ENCODE data around the gene PAGR1.
"Not testable (repeated sequence)": the region's sequence is repeated elsewhere in the genome, so short reads cannot be mapped to it uniquely, and the experiment has no call there.

PAGR1 gene

GRCh38 chr16:29815793-29816693 lies at the start of gene PAGR1:
Gene PAGR1 (plus strand): TSS chr16:29816152. CDS start chr16:29816526, 374 bp downstream.
- DNase-seq (ENCODE audit: low read depth), result peak; percentile 97

DNA sequence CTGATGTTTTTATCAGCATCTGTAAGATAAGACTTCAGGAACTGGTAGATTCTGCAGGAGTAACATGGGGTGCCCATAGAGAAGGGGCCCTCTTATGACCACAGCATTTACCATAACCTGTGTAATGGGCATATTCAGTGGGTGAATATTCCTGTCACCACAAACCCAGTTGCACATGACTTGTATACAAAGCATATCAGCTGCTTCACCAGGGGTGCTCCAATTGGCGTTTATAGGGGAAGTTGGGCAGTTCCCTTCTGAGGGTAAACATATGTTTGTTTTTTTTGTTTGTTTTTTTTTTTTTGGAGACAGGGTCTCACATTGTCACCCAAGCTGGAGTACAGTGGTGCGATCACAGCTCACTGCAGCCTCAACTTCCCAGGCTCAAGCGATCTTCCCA lies 49.4 kb upstream of the PAGR1 start:
- DNase-seq (ENCODE audit: low read depth), result no peak

DNA sequence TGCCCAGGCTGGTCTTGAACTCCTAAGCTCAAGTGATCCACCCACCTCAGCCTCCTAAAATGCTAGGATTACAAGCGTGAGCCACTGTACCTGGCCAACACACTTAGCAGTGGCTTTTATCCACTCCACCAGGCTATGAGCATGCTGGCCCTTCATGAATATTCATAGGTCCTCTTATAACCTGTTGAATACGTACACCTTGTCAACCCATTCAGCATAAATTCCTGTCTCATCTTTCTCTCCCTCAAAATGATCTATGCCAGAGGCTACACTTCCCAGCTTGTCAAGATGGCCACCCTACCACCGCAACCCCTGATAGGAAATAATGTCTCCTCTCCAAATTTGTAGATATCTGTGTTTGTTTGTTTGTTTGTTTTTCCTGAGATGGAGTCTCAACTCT lies 48.9 kb upstream of the PAGR1 start:
- DNase-seq (ENCODE audit: low read depth), result no peak

GRCh38 chr16:29769507-29769906 lies 46.4 kb upstream of the PAGR1 start:
- DNase-seq (ENCODE audit: low read depth), result no peak

GRCh38 chr16:29770250-29770929 lies 45.6 kb upstream of the PAGR1 start:
- DNase-seq (ENCODE audit: low read depth), result no peak

- not testable (repeated sequence) for DNase-seq (ENCODE audit: low read depth)
These were observed 43.6 kb upstream of the PAGR1 start for GRCh38 chr16:29772330-29772729.

- no peak for DNase-seq (ENCODE audit: low read depth)
These were observed 41.2 kb upstream of the PAGR1 start for GRCh38 chr16:29774730-29775129.

DNA sequence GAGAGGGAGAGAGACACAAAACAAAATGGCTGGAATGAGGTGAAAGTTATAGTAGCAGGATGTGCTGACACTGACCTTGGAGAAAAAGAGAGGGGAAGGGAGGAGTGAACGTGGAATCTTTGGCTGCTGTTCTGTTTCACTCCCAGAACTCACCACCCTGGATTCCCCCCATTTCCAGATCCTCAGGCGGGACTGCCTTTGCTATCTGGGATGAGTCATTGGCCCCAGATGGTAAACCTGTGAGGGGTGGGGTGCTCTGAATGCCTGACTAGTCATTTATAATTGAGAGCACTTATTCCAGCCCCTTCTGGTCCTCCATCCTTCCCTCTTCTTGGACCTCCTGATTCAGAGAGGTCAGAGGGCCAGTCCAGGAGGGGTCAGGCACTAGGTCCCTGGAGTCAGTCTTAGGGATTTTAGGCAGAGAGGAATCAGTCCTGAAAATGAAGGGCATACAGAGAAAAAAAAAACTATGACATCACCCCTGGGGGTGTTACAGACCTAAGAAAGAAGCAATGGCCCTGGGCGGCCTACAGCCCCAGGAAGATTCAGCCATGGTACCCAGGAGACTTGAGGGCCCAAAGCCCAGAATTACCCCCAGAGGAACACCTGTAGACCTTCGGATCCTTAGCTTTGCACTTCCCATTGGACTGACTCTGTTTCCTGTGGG lies 40.1 kb upstream of the PAGR1 start:
- no peak for DNase-seq (ENCODE audit: low read depth)

GRCh38 chr16:29777576-29778350 lies 38.2 kb upstream of the PAGR1 start, which contains the start of gene ZG16:
Gene ZG16 (plus strand): TSS chr16:29778256. CDS start chr16:29779267, 1,011 bp downstream.
- no peak for DNase-seq (ENCODE audit: low read depth)

GRCh38 chr16:29779474-29779873 lies 36.5 kb upstream of the PAGR1 start:
- no peak for DNase-seq (ENCODE audit: low read depth)

- not testable (repeated sequence) for DNase-seq (ENCODE audit: low read depth)
These were observed 32.6 kb upstream of the PAGR1 start for GRCh38 chr16:29783094-29783953.

GRCh38 chr16:29784157-29784556 lies 31.8 kb upstream of the PAGR1 start:
- DNase-seq (ENCODE audit: low read depth), result no peak

GRCh38 chr16:29784901-29785500 lies 31.0 kb upstream of the PAGR1 start:
- DNase-seq (ENCODE audit: low read depth), result no peak

- DNase-seq (ENCODE audit: low read depth), result not testable (repeated sequence)
These were observed 28.8 kb upstream of the PAGR1 start for GRCh38 chr16:29787155-29787554.

DNA sequence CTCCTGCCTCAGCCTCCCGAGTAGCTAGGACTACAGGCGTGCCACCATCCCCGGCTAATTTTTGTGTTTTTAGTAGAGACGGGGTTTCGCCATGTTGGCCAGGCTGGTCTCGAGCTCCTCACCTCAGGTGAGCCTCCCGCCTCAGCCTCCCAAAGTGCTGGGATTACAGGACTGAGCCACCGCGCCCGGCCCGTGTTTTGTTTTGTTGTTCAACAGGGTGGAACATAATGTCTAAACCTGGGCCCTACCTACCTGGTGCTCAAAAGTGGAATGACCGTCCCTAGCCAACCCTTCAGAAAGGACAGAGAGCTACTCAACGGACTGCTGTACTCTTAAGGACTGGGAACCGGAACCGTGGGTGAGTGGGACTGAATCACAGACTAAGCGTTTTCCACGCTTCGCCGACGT lies 26.2 kb upstream of the PAGR1 start:
- no peak for DNase-seq (ENCODE audit: low read depth)

DNA sequence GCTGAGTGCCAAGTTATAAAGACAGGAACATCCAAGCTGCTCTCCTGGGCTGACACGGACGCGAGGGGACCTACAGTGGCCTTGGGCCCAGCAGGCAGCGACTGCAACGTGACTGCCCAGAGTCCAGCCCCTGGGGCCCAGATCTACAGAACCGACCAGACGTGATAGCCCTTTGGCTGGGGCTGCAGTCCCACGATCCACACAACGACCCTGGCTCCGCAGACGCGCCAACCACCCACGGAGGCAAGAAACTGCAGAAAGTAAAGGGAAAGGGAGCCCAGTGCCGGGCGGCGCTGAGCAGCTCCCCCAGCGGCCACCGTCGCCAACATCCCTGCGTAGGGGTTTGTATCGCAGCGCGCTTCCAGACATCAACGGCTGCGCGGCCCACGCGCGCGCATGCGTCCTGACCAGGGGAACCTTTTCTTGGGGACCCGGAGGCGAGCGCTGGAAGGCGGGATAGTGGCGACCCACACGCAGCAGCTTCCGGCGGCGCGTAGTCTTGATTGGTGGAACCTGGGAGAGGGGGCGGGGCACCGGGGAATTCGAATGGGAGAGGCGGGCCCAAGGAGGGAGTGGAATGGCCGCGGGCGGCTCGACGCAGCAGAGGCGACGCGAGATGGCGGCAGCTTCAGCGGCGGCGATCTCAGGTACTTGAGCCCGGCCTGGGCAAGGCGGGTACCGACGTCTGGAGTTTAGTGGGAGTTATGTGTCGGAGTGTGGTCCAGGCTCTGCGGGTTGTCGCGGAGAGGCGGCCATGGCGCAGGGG lies 25.6 kb upstream of the PAGR1 start, which contains the start of gene KIF22:
KIF22 (plus strand) TSS at position 569 of the 766 bp plus-strand sequence; CDS start at position 578, 9 bp downstream.
- peak; percentile 97 for DNase-seq (ENCODE audit: low read depth)

DNA sequence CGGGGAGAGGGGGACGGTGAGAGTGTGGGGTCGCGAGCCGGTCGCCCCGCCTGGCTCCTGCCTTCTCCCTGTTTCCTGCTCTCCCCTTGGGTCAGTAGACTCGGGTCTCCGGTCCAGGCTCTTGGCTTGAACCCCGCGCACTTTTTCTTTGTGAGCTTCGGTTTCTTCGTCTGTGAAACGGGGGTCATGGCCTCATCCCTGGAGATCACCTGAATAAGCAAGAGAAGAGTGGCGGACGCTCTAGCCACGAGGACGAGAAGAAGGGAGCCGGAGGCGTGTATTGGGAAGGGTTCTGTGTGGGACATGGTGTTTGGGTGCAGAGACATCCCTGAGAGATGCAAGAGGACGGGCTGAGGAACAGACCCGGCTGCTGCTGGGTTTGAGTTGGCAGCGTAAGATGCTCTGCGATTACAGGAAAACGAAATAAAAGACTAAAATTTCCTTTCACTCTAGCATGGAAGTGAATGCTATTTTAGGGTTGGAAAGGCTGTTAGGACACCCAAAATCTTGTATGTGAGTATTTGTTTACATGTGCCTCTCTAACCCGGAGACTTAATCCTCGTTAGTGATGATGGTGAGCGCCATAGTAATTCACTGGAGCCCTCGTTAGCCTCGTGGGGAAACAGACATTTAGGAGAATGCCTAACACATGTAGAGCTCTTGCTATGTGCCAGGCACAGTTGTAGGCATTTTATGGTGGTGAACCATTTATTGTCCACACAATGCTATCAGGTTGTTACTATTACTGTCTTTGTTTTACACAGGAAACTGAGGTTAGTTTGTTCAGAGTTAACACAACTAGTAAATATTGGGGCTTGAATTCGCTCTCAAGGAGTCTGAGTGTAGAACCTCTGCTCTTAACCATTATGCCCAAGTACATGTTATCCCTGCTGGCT lies 24.8 kb upstream of the PAGR1 start:
- DNase-seq (ENCODE audit: low read depth), result no peak
